Thyroid gland (tissue), 4 donors: ENCODE measurements around the gene SALL3.

ENCODE experiments used
- POLR2A ChIP-seq, 2 donors: fragments of 450-650 bp; IDR thresholded peaks; one replicate each; pipeline ENCODE4 v1.6.1; 2017; ENCODE audit warnings: antibody characterized with exemption in 2 of 2, mild to moderate bottlenecking in 2 of 2, moderate library complexity in 1 of 2
- TF ChIP-seq, protein P1 (sequence below), 6 experiments: fragments of 200-600 bp in 3 of 6; fragments of 450-650 bp in 3 of 6; sonication (generic) in 3 of 6; IDR thresholded peaks; one replicate each; pipeline ENCODE4 v1.5.1; 2016 to 2019; ENCODE audit warnings: antibody characterized with exemption in 6 of 6, mild to moderate bottlenecking in 2 of 6, inconsistent platforms in 1 of 6, moderate library complexity in 1 of 6

DNA sequence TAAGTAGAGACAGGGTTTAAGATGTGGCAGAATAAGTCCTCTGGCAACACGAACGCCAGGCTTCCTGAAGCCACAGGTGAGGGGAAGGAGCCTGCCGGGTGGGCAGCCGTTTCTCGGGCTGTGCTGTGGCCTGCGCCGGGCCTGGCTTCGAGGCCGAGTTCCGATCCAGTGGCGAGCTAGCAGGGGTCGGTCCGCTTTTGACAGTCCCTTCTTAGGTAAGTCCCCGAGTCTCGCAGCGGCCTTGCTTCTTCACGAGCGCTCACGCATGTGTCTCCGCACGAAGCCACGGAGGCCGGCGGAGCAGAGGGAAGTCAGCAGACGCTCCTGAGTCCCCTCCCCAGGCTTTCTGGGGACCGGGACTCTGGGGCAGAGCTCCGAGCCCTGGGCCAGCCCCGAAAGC is 26.0 kb downstream of the SALL3 start:
- TF ChIP-seq, protein P1, sequence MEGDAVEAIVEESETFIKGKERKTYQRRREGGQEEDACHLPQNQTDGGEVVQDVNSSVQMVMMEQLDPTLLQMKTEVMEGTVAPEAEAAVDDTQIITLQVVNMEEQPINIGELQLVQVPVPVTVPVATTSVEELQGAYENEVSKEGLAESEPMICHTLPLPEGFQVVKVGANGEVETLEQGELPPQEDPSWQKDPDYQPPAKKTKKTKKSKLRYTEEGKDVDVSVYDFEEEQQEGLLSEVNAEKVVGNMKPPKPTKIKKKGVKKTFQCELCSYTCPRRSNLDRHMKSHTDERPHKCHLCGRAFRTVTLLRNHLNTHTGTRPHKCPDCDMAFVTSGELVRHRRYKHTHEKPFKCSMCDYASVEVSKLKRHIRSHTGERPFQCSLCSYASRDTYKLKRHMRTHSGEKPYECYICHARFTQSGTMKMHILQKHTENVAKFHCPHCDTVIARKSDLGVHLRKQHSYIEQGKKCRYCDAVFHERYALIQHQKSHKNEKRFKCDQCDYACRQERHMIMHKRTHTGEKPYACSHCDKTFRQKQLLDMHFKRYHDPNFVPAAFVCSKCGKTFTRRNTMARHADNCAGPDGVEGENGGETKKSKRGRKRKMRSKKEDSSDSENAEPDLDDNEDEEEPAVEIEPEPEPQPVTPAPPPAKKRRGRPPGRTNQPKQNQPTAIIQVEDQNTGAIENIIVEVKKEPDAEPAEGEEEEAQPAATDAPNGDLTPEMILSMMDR (IDR thresholded peaks at IDR 0.05), result no peak
- no peak for TF ChIP-seq POLR2A (IDR thresholded peaks at IDR 0.05)
